GM12801 (cell line): Measurements from ENCODE around the gene ARHGEF4.

Source experiments
- CTCF ChIP-seq: IDR thresholded peaks from one replicate; pipeline ENCODE4 v1.5.1; 2011; ENCODE audit warnings: control low read depth; ENCODE audit not compliant: insufficient read length; ENCODE audit errors: extremely low read depth

Gene ARHGEF4

GRCh38 chr2:131094463-131095281 is 258.0 kb downstream of the ARHGEF4 start:
- no peak for TF ChIP-seq CTCF
